ENCODE measurements around the gene AATK.

- TF ChIP-seq CTCF (IDR thresholded peaks at IDR 0.05; ENCODE audit: insufficient read depth, low read length) (no peak), POLR2AphosphoS5 (IDR thresholded peaks at IDR 0.05; ENCODE audit: low read depth) (no peak)
Measured at GRCh38 chr17:81069135-81069645, 96.8 kb downstream of the AATK start.
